ENCODE results near the gene DSCAM.
A peak's percentile ranks its signal among the peaks of the same experiment; 100 is the strongest.

Gene DSCAM

DNA sequence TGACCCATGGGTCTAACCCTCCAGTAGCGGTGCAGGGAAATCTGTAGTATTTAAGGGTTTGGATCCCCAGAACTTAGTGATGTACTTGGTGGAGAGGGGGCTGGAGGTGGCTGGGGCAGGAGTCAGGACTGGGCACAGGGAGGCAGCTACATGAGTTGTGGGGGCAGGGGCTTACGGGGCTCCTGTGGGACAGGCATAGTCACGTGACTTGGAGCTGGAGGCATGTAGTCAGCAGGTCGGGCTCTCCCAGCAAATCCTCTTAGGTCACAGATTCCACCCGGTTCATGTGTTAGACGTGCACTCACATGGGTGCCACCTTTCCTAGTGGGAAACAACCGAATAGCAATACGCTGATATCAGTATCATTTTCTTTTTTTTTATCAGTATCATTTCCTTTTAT lies 867.6 kb downstream of the DSCAM start:
- no peaks in the 10 kb centered on the region for H3K36me3 ChIP-seq (ENCODE audit: control insufficient read depth in 5 of 5, insufficient read depth in 5 of 5, low read length in 5 of 5)
- no peak overlapping the region for H3K9ac ChIP-seq (ENCODE audit: low read length in 5 of 5)
- H3K9me3 ChIP-seq (ENCODE audit: control insufficient read depth in 5 of 5, low read length in 5 of 5), result no peaks in the 10 kb centered on the region
- H3K4me1 ChIP-seq (ENCODE audit: control insufficient read depth in 5 of 5, insufficient read depth in 5 of 5, low read length in 5 of 5), result no peaks in the 10 kb centered on the region
- no peak overlapping the region for H3K27ac ChIP-seq (ENCODE audit: low read depth, low read length)
- peaks cover 0 to 2% (median 0%) of the 10 kb centered on the region in 5 donors for H3K27me3 ChIP-seq (ENCODE audit: control insufficient read depth in 5 of 5, insufficient read depth in 4 of 5, low read length in 5 of 5)
- H3K4me3 ChIP-seq (ENCODE audit: low read depth in 1 of 5, low read length in 5 of 5), result no peak overlapping the region

DNA sequence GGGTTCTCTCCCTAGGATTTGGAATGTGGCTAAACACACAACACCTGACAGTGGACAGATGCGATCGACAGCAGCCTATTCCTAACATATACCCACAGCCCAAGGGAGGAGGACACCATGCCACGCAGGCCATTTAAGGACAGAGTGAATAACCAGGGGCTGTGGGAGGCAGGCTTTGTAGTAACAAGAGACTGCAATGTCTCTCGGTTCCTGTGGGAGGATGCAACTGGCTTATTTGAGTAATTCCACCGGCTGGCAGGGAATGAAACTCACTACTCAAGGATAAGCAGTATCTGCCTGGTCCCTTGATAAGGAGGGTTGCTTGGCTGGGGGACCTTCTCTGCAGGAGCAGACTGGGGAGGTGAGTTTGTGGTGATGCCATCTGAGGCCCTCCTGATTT lies 870.2 kb downstream of the DSCAM start:
- H3K4me3 ChIP-seq (ENCODE audit: low read depth in 1 of 5, low read length in 5 of 5), result no peak overlapping the region
- peaks cover 0 to 2% (median 0%) of the 10 kb centered on the region in 5 donors for H3K27me3 ChIP-seq (ENCODE audit: control insufficient read depth in 5 of 5, insufficient read depth in 4 of 5, low read length in 5 of 5)
- H3K36me3 ChIP-seq (ENCODE audit: control insufficient read depth in 5 of 5, insufficient read depth in 5 of 5, low read length in 5 of 5), result no peaks in the 10 kb centered on the region
- H3K9me3 ChIP-seq (ENCODE audit: control insufficient read depth in 5 of 5, low read length in 5 of 5), result no peaks in the 10 kb centered on the region
- H3K4me1 ChIP-seq (ENCODE audit: control insufficient read depth in 5 of 5, insufficient read depth in 5 of 5, low read length in 5 of 5), result peaks cover 0 to 15% (median 9%) of the 10 kb centered on the region in 5 donors
- no peak overlapping the region for H3K27ac ChIP-seq (ENCODE audit: low read depth, low read length)
- no peak overlapping the region for H3K9ac ChIP-seq (ENCODE audit: low read length in 5 of 5)

DNA sequence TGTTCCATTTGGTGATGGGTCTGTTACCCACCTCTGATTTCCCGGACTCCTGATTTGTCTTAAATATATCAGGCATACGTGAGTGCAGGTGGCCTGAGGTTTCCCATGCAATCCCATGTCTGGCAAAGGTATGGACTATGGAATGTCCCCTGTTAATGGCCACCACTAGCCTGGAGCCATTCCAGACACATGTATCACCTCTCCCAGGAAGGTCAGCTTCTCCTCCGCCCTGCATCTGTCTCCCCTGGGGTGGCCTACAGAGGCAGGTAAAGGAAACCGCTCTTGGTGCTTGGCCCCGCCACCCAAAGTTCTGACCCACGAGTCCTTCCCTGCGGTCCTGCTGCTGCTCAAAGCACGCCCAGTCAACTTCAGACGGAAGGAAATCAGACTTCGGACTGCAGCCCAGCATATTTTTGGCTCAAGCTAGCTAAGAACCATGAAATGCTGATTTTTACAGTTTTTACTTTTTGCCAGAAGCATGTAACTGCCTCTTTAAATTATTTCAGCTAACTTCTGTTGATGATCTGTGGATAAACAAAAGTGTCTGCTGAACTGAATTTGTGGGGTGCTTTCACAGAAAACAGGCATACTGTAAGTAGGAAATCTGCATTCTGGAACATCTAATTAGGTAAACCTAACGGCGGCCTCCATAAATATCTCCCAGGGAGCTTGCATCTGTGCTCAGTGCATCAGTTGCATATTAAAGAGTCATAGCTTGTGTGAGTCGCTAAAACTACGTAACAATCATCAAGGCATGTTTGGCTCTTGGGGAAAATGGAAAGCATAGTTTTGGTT lies 873.8 kb downstream of the DSCAM start:
- H3K4me1 ChIP-seq (ENCODE audit: control insufficient read depth in 5 of 5, insufficient read depth in 5 of 5, low read length in 5 of 5), result peaks cover 0 to 17% (median 13%) of the 10 kb centered on the region in 5 donors
- peaks cover 0 to 2% (median 0%) of the 10 kb centered on the region in 5 donors for H3K27me3 ChIP-seq (ENCODE audit: control insufficient read depth in 5 of 5, insufficient read depth in 4 of 5, low read length in 5 of 5)
- no peaks in the 10 kb centered on the region for H3K36me3 ChIP-seq (ENCODE audit: control insufficient read depth in 5 of 5, insufficient read depth in 5 of 5, low read length in 5 of 5)
- H3K27ac ChIP-seq (ENCODE audit: low read depth, low read length), result no peak overlapping the region
- no peak overlapping the region for H3K4me3 ChIP-seq (ENCODE audit: low read depth in 1 of 5, low read length in 5 of 5)
- H3K9ac ChIP-seq (ENCODE audit: low read length in 5 of 5), result no peak overlapping the region
- H3K9me3 ChIP-seq (ENCODE audit: control insufficient read depth in 5 of 5, low read length in 5 of 5), result peaks cover 0 to 4% (median 0%) of the 10 kb centered on the region in 5 donors

DNA sequence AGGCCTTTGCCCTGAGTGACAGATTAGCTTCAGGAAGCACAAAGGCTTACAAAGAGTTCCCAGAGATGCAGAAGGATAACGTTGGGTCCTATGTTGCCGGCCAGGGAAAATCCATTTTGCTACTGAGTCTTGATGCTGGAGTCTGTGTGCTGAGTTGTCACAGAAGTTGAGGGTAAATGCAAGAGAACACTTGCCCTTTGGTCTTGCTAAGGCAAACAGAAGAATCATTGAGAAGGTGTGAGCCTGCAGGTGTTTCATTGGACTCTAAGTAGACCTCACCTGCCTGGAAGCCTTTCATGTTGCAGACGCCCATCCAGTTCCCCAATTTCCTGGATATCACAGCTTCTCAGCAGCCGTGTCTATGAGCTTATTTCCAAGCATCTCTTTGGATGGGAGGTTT lies 874.5 kb downstream of the DSCAM start:
- peaks cover 0 to 5% (median 0%) of the 10 kb centered on the region in 5 donors for H3K9me3 ChIP-seq (ENCODE audit: control insufficient read depth in 5 of 5, low read length in 5 of 5)

DNA sequence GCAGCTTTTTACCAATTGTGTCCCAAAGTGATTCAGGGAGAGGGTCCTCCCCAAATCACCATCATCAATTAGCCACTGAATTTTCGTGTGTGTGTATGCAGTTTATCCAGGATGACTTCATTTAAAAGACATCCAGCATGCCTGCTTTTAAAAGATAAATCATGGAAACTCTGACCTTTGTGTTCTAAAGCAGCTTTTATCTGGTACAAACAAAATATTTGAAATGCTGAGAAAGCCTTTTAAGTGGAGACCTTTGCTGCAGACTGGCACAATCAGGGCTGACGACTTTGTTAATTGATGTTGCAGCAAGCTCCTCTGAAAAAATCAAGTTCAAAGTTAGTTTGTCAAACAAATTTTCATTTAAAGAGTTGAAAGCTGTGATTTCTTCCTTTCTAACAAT lies 875.0 kb downstream of the DSCAM start:
- H3K4me3 ChIP-seq (ENCODE audit: low read depth in 1 of 5, low read length in 5 of 5), result no peak overlapping the region
- peaks cover 0 to 2% (median 0%) of the 10 kb centered on the region in 5 donors for H3K27me3 ChIP-seq (ENCODE audit: control insufficient read depth in 5 of 5, insufficient read depth in 4 of 5, low read length in 5 of 5)
- H3K9me3 ChIP-seq (ENCODE audit: control insufficient read depth in 5 of 5, low read length in 5 of 5), result peaks cover 0 to 5% (median 0%) of the 10 kb centered on the region in 5 donors
- H3K27ac ChIP-seq (ENCODE audit: low read depth, low read length), result peak overlapping the region; percentile 11
- no peak overlapping the region for H3K9ac ChIP-seq (ENCODE audit: low read length in 5 of 5)
- H3K36me3 ChIP-seq (ENCODE audit: control insufficient read depth in 5 of 5, insufficient read depth in 5 of 5, low read length in 5 of 5), result no peaks in the 10 kb centered on the region
- peaks cover 0 to 23% (median 21%) of the 10 kb centered on the region in 5 donors for H3K4me1 ChIP-seq (ENCODE audit: control insufficient read depth in 5 of 5, insufficient read depth in 5 of 5, low read length in 5 of 5)

More for the DNA sequence above, 874.5 kb downstream of the DSCAM start:
- Histone ChIP-seq H3K27ac (ENCODE audit: low read depth, low read length) (peak overlapping the region; percentile 11), H3K4me1 (ENCODE audit: control insufficient read depth in 5 of 5, insufficient read depth in 5 of 5, low read length in 5 of 5) (peaks cover 0 to 21% (median 18%) of the 10 kb centered on the region in 5 donors), H3K27me3 (ENCODE audit: control insufficient read depth in 5 of 5, insufficient read depth in 4 of 5, low read length in 5 of 5) (peaks cover 0 to 2% (median 0%) of the 10 kb centered on the region in 5 donors), H3K36me3 (ENCODE audit: control insufficient read depth in 5 of 5, insufficient read depth in 5 of 5, low read length in 5 of 5) (no peaks in the 10 kb centered on the region), H3K9ac (ENCODE audit: low read length in 5 of 5) (no peak overlapping the region), H3K4me3 (ENCODE audit: low read depth in 1 of 5, low read length in 5 of 5) (no peak overlapping the region)

DNA sequence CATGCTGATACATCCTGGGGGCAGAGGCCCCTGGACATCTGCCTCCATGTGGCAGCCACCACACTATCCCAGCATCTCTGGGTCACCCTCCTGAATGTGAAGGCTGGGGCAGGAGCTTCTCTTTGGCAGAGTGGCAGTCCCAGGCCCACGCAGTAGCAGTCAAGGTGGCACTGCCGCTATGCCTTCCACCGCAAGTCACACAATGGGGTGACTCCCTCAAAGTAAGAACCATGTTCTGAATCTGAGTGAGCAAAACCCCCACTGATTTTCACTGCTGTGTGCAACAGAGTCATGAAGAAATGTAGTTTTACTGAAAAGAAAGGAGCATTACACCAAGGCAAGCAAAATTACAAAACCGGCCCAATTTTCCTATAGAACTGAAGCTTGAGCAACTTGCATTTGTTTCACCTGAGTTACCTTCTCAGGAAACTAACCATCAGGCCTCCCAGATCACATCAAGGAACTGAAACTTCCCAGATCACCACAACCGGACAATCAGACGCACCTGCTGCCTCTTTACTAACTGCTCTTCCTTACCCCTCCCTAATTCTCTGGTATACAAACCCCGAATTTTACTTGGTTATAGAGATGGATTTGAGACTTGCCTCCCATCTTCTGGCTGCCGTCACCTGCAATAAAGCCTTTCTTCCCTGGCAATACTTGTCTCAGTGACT lies 877.1 kb downstream of the DSCAM start:
- H3K36me3 ChIP-seq (ENCODE audit: control insufficient read depth in 5 of 5, insufficient read depth in 5 of 5, low read length in 5 of 5), result no peaks in the 10 kb centered on the region
- H3K4me1 ChIP-seq (ENCODE audit: control insufficient read depth in 5 of 5, insufficient read depth in 5 of 5, low read length in 5 of 5), result peaks cover 0 to 30% (median 21%) of the 10 kb centered on the region in 5 donors

DNA sequence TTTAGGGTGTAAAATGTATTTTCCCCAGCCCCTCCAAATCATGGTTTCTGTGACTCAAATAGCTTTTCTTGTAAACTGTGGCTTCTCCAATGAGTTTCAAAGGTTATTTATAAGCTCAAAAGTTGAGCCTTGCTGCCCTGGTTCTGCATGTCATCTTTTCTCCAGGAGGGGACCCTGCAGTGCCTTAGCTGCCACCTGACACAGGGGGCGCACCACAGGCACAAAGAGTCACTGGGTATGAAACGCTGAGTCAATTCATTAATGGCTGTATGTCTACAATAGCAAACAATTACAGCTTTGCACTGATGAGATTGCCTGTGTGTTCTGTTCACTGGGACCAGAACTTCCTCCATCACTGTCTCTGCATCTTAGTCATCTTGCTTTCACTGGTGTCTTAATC lies 878.9 kb downstream of the DSCAM start:
- peaks cover 0 to 5% (median 0%) of the 10 kb centered on the region in 5 donors for H3K9me3 ChIP-seq (ENCODE audit: control insufficient read depth in 5 of 5, low read length in 5 of 5)

More for the DNA sequence above, 877.1 kb downstream of the DSCAM start:
- no peak overlapping the region for H3K27ac ChIP-seq (ENCODE audit: low read depth, low read length)
- H3K9me3 ChIP-seq (ENCODE audit: control insufficient read depth in 5 of 5, low read length in 5 of 5), result peaks cover 0 to 5% (median 0%) of the 10 kb centered on the region in 5 donors
- H3K27me3 ChIP-seq (ENCODE audit: control insufficient read depth in 5 of 5, insufficient read depth in 4 of 5, low read length in 5 of 5), result no peaks in the 10 kb centered on the region
- no peak overlapping the region for H3K4me3 ChIP-seq (ENCODE audit: low read depth in 1 of 5, low read length in 5 of 5)
- no peak overlapping the region for H3K9ac ChIP-seq (ENCODE audit: low read length in 5 of 5)

DNA sequence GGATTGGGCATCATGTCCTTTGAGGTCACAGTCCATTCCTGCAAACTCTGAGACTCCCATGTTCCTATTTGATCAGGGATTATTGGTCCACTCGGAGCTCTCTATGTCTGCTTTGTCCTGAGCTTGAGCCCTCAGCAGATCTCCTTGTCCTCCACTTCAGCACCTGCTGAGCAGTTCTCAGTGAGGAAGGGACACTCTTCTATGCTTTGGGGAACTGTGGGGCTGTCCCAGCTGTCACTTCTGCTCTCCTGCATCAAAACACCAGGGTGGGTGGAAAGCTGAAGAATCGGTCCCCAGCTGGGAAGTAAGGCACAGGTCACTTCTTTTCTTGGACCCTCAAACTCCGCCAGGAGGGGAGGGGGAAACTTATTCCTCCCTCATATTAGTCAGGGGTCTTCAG lies 880.2 kb downstream of the DSCAM start:
- peak overlapping the region in 1 of 5 donors; percentile 29 for H3K4me3 ChIP-seq (ENCODE audit: low read depth in 1 of 5, low read length in 5 of 5)
- peaks cover 0 to 2% (median 0%) of the 10 kb centered on the region in 5 donors for H3K36me3 ChIP-seq (ENCODE audit: control insufficient read depth in 5 of 5, insufficient read depth in 5 of 5, low read length in 5 of 5)
- H3K9me3 ChIP-seq (ENCODE audit: control insufficient read depth in 5 of 5, low read length in 5 of 5), result peaks cover 0 to 5% (median 0%) of the 10 kb centered on the region in 5 donors
- no peaks in the 10 kb centered on the region for H3K27me3 ChIP-seq (ENCODE audit: control insufficient read depth in 5 of 5, insufficient read depth in 4 of 5, low read length in 5 of 5)
- no peak overlapping the region for H3K27ac ChIP-seq (ENCODE audit: low read depth, low read length)
- peaks cover 0 to 37% (median 16%) of the 10 kb centered on the region in 5 donors for H3K4me1 ChIP-seq (ENCODE audit: control insufficient read depth in 5 of 5, insufficient read depth in 5 of 5, low read length in 5 of 5)
- no peak overlapping the region for H3K9ac ChIP-seq (ENCODE audit: low read length in 5 of 5)

More for the DNA sequence above, 878.9 kb downstream of the DSCAM start:
- Histone ChIP-seq H3K27ac (ENCODE audit: low read depth, low read length) (peak overlapping the region; percentile 1), H3K9ac (ENCODE audit: low read length in 5 of 5) (no peak overlapping the region), H3K4me3 (ENCODE audit: low read depth in 1 of 5, low read length in 5 of 5) (no peak overlapping the region), H3K27me3 (ENCODE audit: control insufficient read depth in 5 of 5, insufficient read depth in 4 of 5, low read length in 5 of 5) (no peaks in the 10 kb centered on the region), H3K4me1 (ENCODE audit: control insufficient read depth in 5 of 5, insufficient read depth in 5 of 5, low read length in 5 of 5) (peaks cover 0 to 47% (median 28%) of the 10 kb centered on the region in 5 donors), H3K36me3 (ENCODE audit: control insufficient read depth in 5 of 5, insufficient read depth in 5 of 5, low read length in 5 of 5) (no peaks in the 10 kb centered on the region)

DNA sequence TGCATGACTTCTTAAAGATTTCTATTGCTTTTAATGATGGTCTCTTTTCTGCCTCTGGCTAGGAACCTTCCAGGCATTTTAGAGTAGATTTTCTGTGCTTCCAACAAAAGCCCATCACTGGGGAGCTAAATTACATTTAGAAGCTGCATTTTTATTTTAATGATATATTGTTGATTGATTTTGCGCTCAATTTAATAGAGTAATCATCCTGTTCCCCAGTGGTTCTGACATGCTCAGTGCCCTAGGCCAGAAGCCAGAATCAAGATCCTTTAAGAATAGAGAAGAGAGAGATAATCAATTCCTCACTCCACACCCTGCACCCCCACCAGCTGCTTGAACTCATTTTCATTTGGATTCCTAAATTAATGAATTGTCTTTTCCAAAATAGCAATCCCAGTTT lies 881.9 kb downstream of the DSCAM start:
- H3K4me1 ChIP-seq (ENCODE audit: control insufficient read depth in 5 of 5, insufficient read depth in 5 of 5, low read length in 5 of 5), result peaks cover 0 to 30% (median 16%) of the 10 kb centered on the region in 5 donors
- H3K27ac ChIP-seq (ENCODE audit: low read depth, low read length), result peak overlapping the region; percentile 66
- peaks cover 0 to 2% (median 0%) of the 10 kb centered on the region in 5 donors for H3K36me3 ChIP-seq (ENCODE audit: control insufficient read depth in 5 of 5, insufficient read depth in 5 of 5, low read length in 5 of 5)
- no peak overlapping the region for H3K9ac ChIP-seq (ENCODE audit: low read length in 5 of 5)
- H3K27me3 ChIP-seq (ENCODE audit: control insufficient read depth in 5 of 5, insufficient read depth in 4 of 5, low read length in 5 of 5), result no peaks in the 10 kb centered on the region
- no peak overlapping the region for H3K4me3 ChIP-seq (ENCODE audit: low read depth in 1 of 5, low read length in 5 of 5)
- H3K9me3 ChIP-seq (ENCODE audit: control insufficient read depth in 5 of 5, low read length in 5 of 5), result peaks cover 4 to 14% (median 12%) of the 10 kb centered on the region in 5 donors

DNA sequence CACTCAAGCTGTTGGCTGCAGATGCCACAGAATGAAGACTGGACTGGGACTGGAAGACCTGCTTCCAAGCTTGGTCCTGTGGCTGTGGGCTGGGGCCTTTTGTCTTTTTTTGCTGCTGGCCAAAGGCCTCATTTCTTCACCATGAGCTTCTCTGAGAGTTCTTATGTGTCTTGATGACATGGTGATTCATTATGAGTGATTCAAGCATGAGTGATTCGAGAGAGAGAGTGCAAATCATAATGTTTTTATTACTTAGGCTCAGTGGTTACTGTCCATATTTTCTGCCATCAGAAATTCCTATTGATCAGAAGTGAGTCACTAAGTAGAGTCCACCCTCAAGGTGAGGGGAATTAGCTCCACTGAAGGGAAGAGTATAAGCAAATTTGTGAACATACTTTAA lies 885.7 kb downstream of the DSCAM start:
- H3K4me3 ChIP-seq (ENCODE audit: low read depth in 1 of 5, low read length in 5 of 5), result no peak overlapping the region

More for the DNA sequence above, 885.7 kb downstream of the DSCAM start:
- Histone ChIP-seq H3K4me1 (ENCODE audit: control insufficient read depth in 5 of 5, insufficient read depth in 5 of 5, low read length in 5 of 5) (peaks cover 0 to 24% (median 10%) of the 10 kb centered on the region in 5 donors), H3K27me3 (ENCODE audit: control insufficient read depth in 5 of 5, insufficient read depth in 4 of 5, low read length in 5 of 5) (no peaks in the 10 kb centered on the region), H3K9ac (ENCODE audit: low read length in 5 of 5) (no peak overlapping the region), H3K27ac (ENCODE audit: low read depth, low read length) (no peak overlapping the region), H3K36me3 (ENCODE audit: control insufficient read depth in 5 of 5, insufficient read depth in 5 of 5, low read length in 5 of 5) (peaks cover 0 to 2% (median 0%) of the 10 kb centered on the region in 5 donors), H3K9me3 (ENCODE audit: control insufficient read depth in 5 of 5, low read length in 5 of 5) (peaks cover 10 to 23% (median 16%) of the 10 kb centered on the region in 5 donors)

Measured in subcutaneous abdominal adipose tissue (tissue), 5 donors.